Measurements from ENCODE around the gene PCBP1. TPM values are rescaled to one million over a fixed set of nuclear protein-coding genes. Genes with fewer than 3 reads are reported as not detected.

Gene PCBP1
- total RNA-seq, 2 experiments from 2014 or later, result 417 to 450 TPM

Other genes starting within 250 kb of the PCBP1 start
- 10 to 100 TPM; 67.7 to 76.6 TPM for gene SNRNP27, start 193.5 kb upstream of the PCBP1 start, total RNA-seq
- gene MXD1, start 172.4 kb upstream of the PCBP1 start, total RNA-seq, result 10 to 100 TPM in 1 of 2 experiments, 1 to 10 TPM in 1; 6.1 to 10.6 TPM
- gene ASPRV1, start 125.8 kb upstream of the PCBP1 start, total RNA-seq, result under 1 TPM; 0.32 to 0.73 TPM
- gene C2orf42, start 103.5 kb downstream of the PCBP1 start, total RNA-seq, result 10 to 100 TPM; 22.6 to 23.3 TPM
- gene TIA1, start 161.2 kb downstream of the PCBP1 start, total RNA-seq, result 10 to 100 TPM; 85.4 to 98.3 TPM
- gene PCYOX1, start 170.7 kb downstream of the PCBP1 start, total RNA-seq, result 10 to 100 TPM in 1 of 2 experiments, 1 to 10 TPM in 1; 9.3 to 12.9 TPM
- 100 to 1,000 TPM; 465 to 530 TPM for gene SNRPG, start 206.3 kb downstream of the PCBP1 start, total RNA-seq
- gene FAM136A, start 214.6 kb downstream of the PCBP1 start, total RNA-seq, result 10 to 100 TPM; 45.0 to 52.8 TPM

All from activated CD4-positive, alpha-beta T cell treated with anti-CD3 and anti-CD28 coated beads for 36 hours (primary cell).